Lung (tissue), 12 donors: Measurements from ENCODE around the gene DCP1A. TPM values are rescaled to one million over a fixed set of nuclear protein-coding genes. Genes with fewer than 3 reads are reported as not detected.
A peak's percentile ranks its signal among the peaks of the same experiment; 100 is the strongest.

ENCODE experiments used
- ATAC-seq: fragments of 200-7000 bp; cut with Tn5 transposase; one replicate; pipeline ENCODE4 v1.9.1; 2020; ENCODE audit warnings: moderate number of reproducible peaks; ENCODE audit not compliant: insufficient read depth, low FRiP score
- DNase-seq, 3 donors: peaks; one replicate each; pipeline ENCODE4 v3.0.0-alpha.2; 2013 to 2017
- H3K27ac ChIP-seq, 2 donors: one replicate each; pipeline ENCODE4 v1.5.1; 2013; ENCODE audit warnings: mild to moderate bottlenecking in 2 of 2, moderate library complexity in 2 of 2, control low read depth in 1 of 2, inconsistent platforms in 1 of 2, low read depth in 1 of 2, low read length in 1 of 2
- H3K27me3 ChIP-seq, 3 donors: one replicate each; pipeline ENCODE4 v1.5.1; 2013; ENCODE audit warnings: low read length in 2 of 3; ENCODE audit not compliant: control insufficient read depth in 3 of 3, insufficient read depth in 3 of 3
- H3K36me3 ChIP-seq, 4 donors: one replicate each; pipeline ENCODE4 v1.5.1; 2013; ENCODE audit warnings: low read length in 4 of 4, mild to moderate bottlenecking in 1 of 4, moderate library complexity in 1 of 4; ENCODE audit not compliant: control insufficient read depth in 4 of 4, insufficient read depth in 4 of 4
- H3K4me1 ChIP-seq, 5 donors: one replicate each; pipeline ENCODE4 v1.5.1; 2013; ENCODE audit warnings: low read length in 5 of 5, mild to moderate bottlenecking in 2 of 5, moderate library complexity in 1 of 5; ENCODE audit not compliant: control insufficient read depth in 5 of 5, insufficient read depth in 5 of 5
- H3K4me3 ChIP-seq: one replicate; pipeline ENCODE4 v1.5.1; 2013; ENCODE audit warnings: mild to moderate bottlenecking, control low read depth, moderate library complexity
- H3K9ac ChIP-seq, 2 donors: one replicate each; pipeline ENCODE4 v1.5.1; 2013; ENCODE audit warnings: low read length in 2 of 2, control low read depth in 1 of 2; ENCODE audit not compliant: insufficient read depth in 1 of 2
- H3K9me3 ChIP-seq, 4 donors: one replicate each; pipeline ENCODE4 v1.5.1; 2013; ENCODE audit warnings: low read length in 3 of 4, mild to moderate bottlenecking in 1 of 4, moderate library complexity in 1 of 4; ENCODE audit not compliant: control insufficient read depth in 4 of 4, insufficient read depth in 3 of 4
- CTCF ChIP-seq: IDR thresholded peaks from 2 replicates; pipeline ENCODE4 v1.5.1; 2012; ENCODE audit warnings: mild to moderate bottlenecking; ENCODE audit errors: control extremely low read depth, extremely low read depth
- WGBS, 2 donors: extraction: QIAGEN DNeasy Blood & Tissue Kit; methylation state at CpG; one replicate each; pipeline ENCODE4 v1.1.7; 2013; 5-methylcytosine and 5-hydroxymethylcytosine counted together
- polyA plus RNA-seq, 2 donors: library from polyadenylated mRNA; stranded (reverse); fragments of 200-250 nt; gene quantifications; one replicate each; pipeline ENCODE4 v1.2.1, GENCODE V29; 2013
- total RNA-seq, 2 donors: library from RNA; depleted of rRNA in 1 of 2; stranded (reverse); fragments of >200 nt in 1 of 2; gene quantifications; one replicate each; pipeline ENCODE4 v1.2.1, GENCODE V29; 2014 to 2021
- donor health status: control.
- donor health status: control.
- donor health status: Bipolar disorder and iron deficiency.
- donor health status: healthy.
- donor health status: DM: yes; HTN: yes; CAD: no.

The DCP1A gene
- total and polyA plus RNA-seq, 4 donors = 5.9 to 29.3 (median 14.9) TPM

- no peak for TF ChIP-seq CTCF
- H3K27ac ChIP-seq = no peak overlapping the region
- H3K9me3 ChIP-seq = no peaks in the 10 kb centered on the region
- H3K4me1 ChIP-seq = peaks cover 3 to 8% (median 4%) of the 10 kb centered on the region in 5 donors
- no peak for ATAC-seq
- no peak overlapping the region for H3K9ac ChIP-seq
- no peak overlapping the region for H3K4me3 ChIP-seq
- no peaks in the 10 kb centered on the region for H3K27me3 ChIP-seq
- H3K36me3 ChIP-seq = no peaks in the 10 kb centered on the region
- DNase-seq = no peak
These were observed 79.6 kb downstream of the DCP1A start for GRCh38 chr3:53267766-53268165.

DNA sequence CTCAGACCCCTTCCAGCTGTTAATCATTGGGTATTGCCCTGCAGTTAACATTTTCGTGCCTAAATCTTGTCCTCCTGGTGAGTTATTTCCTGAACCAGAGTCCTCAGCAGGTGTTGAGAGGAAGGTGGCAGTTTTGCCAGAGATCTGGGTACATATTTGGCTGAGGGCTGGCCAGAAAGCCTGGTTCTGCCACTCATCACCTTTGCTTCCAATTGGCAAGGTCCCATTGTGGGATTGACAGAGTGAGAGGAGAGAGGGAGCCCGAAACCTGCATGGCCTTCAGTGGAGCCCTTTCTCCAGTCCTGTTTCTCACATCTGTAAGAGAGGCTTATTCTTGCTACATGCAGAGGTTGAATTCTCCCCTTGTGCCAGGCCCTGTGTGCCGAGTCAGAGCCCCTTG is 82.6 kb downstream of the DCP1A start:
- WGBS, 2 donors = 57 to 71% methylated on average over 3 of the region's 3 CpGs
- DNase-seq (no peak), ATAC-seq (no peak)
- H3K27me3 ChIP-seq = no peaks in the 10 kb centered on the region
- peak overlapping the region in 1 of 2 donors; percentile 5 for H3K27ac ChIP-seq
- no peaks in the 10 kb centered on the region for H3K36me3 ChIP-seq
- no peak for TF ChIP-seq CTCF
- no peak overlapping the region for H3K9ac ChIP-seq
- no peaks in the 10 kb centered on the region for H3K9me3 ChIP-seq
- H3K4me1 ChIP-seq = peaks cover 4 to 12% (median 8%) of the 10 kb centered on the region in 5 donors
- H3K4me3 ChIP-seq = no peak overlapping the region

DNA sequence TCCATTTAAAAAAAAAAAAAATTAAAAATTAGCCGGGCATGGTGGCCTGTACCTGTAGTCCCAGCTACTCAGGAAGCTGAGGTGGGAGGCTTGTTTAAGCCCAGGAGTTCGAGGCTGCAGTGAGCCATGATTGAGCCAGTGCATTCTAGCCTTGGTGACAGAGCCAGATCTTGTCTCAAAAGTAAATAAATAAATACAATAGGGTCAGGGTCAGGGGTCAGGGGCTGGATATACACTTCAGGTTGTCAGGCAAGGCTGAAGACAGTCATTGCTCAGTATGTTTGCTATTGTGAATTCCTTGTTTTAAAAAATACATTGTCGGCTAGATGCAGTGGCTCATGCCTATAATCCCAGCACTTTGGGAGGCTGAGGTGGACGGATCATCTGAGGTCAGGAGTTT is 83.4 kb downstream of the DCP1A start:
- H3K9ac ChIP-seq = no peak overlapping the region
- no peaks in the 10 kb centered on the region for H3K9me3 ChIP-seq
- DNase-seq (no peak), ATAC-seq (no peak)
- peaks cover 0 to 20% (median 14%) of the 10 kb centered on the region in 5 donors for H3K4me1 ChIP-seq
- H3K36me3 ChIP-seq = no peaks in the 10 kb centered on the region
- WGBS, 2 donors = 86% methylated on average over 4 of the region's 4 CpGs
- no peak overlapping the region for H3K27ac ChIP-seq
- no peaks in the 10 kb centered on the region for H3K27me3 ChIP-seq
- TF ChIP-seq CTCF = no peak
- H3K4me3 ChIP-seq = no peak overlapping the region

GRCh38 chr3:53261712-53262111 is 85.6 kb downstream of the DCP1A start:
- WGBS, 2 donors = 82 to 85% methylated on average over 5 of the region's 5 CpGs
- no peaks in the 10 kb centered on the region for H3K36me3 ChIP-seq
- no peaks in the 10 kb centered on the region for H3K27me3 ChIP-seq
- no peak overlapping the region for H3K4me3 ChIP-seq
- no peak overlapping the region for H3K27ac ChIP-seq
- H3K9ac ChIP-seq = no peak overlapping the region
- ATAC-seq (no peak), DNase-seq (no peak)
- no peaks in the 10 kb centered on the region for H3K9me3 ChIP-seq
- TF ChIP-seq CTCF = no peak
- H3K4me1 ChIP-seq = peaks cover 0 to 21% (median 14%) of the 10 kb centered on the region in 5 donors
